ENCODE results near the gene MED26.
A peak's percentile ranks its signal among the peaks of the same experiment; 100 is the strongest.
"Not testable (repeated sequence)": the region's sequence is repeated elsewhere in the genome, so short reads cannot be mapped to it uniquely, and the experiment has no call there.

MED26 gene

GRCh38 chr19:16564842-16565241 is 63.2 kb downstream of the MED26 start:
- Mint-ChIP-seq H3K4me1 (peaks cover 24% of the 10 kb centered on the region), H3K27ac (peak overlapping the region; percentile 41), H3K9me3 (no peaks in the 10 kb centered on the region), H3K4me3 (no peak overlapping the region), H3K36me3 (peaks cover 23% of the 10 kb centered on the region), H3K27me3 (no peaks in the 10 kb centered on the region)

DNA sequence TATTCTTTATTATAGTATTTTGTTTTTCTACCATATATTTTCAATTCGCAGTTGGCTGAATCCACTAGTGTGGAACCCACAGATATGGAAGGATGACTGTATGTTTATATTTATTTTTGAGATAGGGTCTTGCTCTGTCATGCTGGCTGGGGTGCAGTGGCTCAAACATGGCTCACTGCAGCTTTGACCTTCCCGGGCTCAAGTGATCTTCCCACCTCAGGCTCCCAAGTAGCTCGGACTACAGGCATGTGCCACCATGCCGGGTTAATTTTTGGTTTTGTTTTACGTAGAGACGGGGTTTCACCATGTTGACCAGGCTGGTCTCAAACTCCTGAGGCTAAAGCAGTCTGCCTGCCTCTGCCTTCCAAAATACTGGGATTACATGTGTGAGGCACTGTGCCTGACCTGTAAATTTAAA is 65.4 kb downstream of the MED26 start:
- H3K36me3 Mint-ChIP-seq: peaks cover 23% of the 10 kb centered on the region
- H3K27ac Mint-ChIP-seq: no peak overlapping the region
- H3K9me3 Mint-ChIP-seq: no peaks in the 10 kb centered on the region
- H3K4me3 Mint-ChIP-seq: no peak overlapping the region
- no peaks in the 10 kb centered on the region for H3K27me3 Mint-ChIP-seq
- peaks cover 16% of the 10 kb centered on the region for H3K4me1 Mint-ChIP-seq

DNA sequence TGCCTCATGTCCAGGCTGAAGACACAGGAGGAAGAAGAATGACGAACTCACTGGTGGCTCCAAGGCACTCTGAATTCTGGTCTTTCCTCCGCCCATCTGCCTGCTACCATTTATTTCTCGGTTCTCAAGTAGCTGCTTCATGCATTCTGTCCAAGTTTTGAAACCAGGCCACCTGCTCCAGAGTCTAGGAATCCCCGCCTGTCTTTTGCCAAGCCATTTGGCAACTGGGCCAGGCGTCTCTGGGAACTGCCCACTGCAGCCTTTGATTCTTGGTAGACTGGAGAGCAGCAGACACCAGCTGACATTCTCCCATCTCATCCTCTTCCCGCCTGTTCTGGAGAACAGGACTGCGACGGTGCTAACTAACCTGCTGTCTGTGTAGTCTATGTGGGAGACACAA is 66.6 kb downstream of the MED26 start:
- Mint-ChIP-seq H3K27ac (no peak overlapping the region), H3K27me3 (no peaks in the 10 kb centered on the region), H3K4me1 (peaks cover 10% of the 10 kb centered on the region), H3K36me3 (peaks cover 17% of the 10 kb centered on the region), H3K4me3 (no peak overlapping the region), H3K9me3 (no peaks in the 10 kb centered on the region)

- Mint-ChIP-seq H3K9me3 (no peaks in the 10 kb centered on the region), H3K36me3 (peaks cover 15% of the 10 kb centered on the region), H3K4me3 (no peak overlapping the region), H3K4me1 (peaks cover 1% of the 10 kb centered on the region), H3K27me3 (no peaks in the 10 kb centered on the region), H3K27ac (peak overlapping the region; percentile 46)
Observed at GRCh38 chr19:16559780-16560276, 68.2 kb downstream of the MED26 start.

- Mint-ChIP-seq H3K4me3 (no peak overlapping the region), H3K27ac (no peak overlapping the region), H3K4me1 (no peaks in the 10 kb centered on the region), H3K9me3 (no peaks in the 10 kb centered on the region), H3K27me3 (no peaks in the 10 kb centered on the region), H3K36me3 (peaks cover 5% of the 10 kb centered on the region)
Observed at GRCh38 chr19:16554776-16555175, 73.2 kb downstream of the MED26 start.

- not testable (repeated sequence) for H3K36me3 Mint-ChIP-seq, H3K27me3 Mint-ChIP-seq, H3K27ac Mint-ChIP-seq, H3K4me1 Mint-ChIP-seq, H3K4me3 Mint-ChIP-seq, H3K9me3 Mint-ChIP-seq
Observed at GRCh38 chr19:16551902-16552301, 76.1 kb downstream of the MED26 start.

GRCh38 chr19:16548956-16549355 is 79.0 kb downstream of the MED26 start:
- Mint-ChIP-seq H3K27ac (peak overlapping the region; percentile 59), H3K4me3 (no peak overlapping the region)

DNA sequence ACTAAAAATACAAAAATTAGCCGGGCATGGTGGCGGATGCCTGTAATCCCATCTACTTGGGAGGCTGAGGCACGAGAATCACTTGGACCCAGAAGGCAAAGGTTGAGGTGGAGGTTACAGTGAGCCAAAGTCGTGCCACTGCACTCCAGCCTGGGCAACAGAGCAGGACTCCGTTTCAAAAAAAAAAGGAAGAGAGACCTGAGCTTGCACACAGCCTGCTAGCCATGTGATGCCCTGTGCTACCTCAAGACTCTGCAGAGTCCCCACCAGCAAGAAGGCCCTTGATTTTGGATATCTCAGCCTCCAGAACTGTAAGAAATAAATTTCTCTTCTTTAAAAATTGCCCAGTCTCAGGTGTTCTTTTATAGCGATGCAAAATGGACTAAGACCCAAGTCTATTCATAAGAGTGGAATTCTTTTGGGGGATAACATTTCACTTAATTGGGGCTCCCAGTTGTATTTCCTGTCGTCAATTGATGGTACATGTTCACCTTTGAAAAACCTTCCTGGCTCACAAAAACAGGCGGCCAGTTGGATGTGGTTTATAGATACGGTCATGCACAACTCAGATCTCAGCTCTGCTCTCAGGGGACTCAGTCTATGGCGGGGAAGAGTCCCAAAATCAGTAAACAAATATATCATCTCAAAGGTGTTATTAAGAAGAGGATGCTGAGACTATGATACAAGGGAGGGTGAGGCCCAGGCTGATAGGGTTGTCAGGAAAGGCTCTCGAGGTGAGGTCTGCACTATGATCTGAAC is 83.4 kb downstream of the MED26 start:
- H3K36me3 Mint-ChIP-seq: peaks cover 3% of the 10 kb centered on the region
- peaks cover 28% of the 10 kb centered on the region for H3K4me1 Mint-ChIP-seq
- no peaks in the 10 kb centered on the region for H3K27me3 Mint-ChIP-seq
- no peaks in the 10 kb centered on the region for H3K9me3 Mint-ChIP-seq
- H3K27ac Mint-ChIP-seq: no peak overlapping the region
- H3K4me3 Mint-ChIP-seq: peak overlapping the region; percentile 8

More at GRCh38 chr19:16548956-16549355, 79.0 kb downstream of the MED26 start:
- H3K9me3 Mint-ChIP-seq: no peaks in the 10 kb centered on the region
- H3K4me1 Mint-ChIP-seq: peaks cover 8% of the 10 kb centered on the region
- H3K36me3 Mint-ChIP-seq: peaks cover 2% of the 10 kb centered on the region
- no peaks in the 10 kb centered on the region for H3K27me3 Mint-ChIP-seq

DNA sequence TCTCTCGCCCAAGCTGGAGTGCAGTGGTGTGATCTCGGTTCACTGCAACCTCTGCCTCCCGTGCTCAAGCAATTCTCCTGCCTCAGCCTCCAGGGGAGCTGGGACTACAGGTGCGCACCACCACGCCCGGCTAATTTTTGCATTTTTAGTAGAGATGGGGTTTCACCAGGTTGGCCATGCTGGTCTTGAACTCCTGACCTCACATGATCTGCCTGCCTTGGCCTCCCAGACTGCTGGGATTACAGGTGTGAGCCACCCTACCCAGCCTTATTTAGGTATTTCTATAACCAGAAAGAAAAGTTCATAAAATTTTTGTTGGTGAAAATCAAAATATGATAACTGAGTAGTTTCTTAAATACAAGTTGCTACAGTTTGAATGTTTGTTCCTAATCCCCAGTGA is 84.3 kb downstream of the MED26 start:
- peaks cover 34% of the 10 kb centered on the region for H3K4me1 Mint-ChIP-seq
- H3K4me3 Mint-ChIP-seq: peak overlapping the region; percentile 95
- H3K27ac Mint-ChIP-seq, H3K36me3 Mint-ChIP-seq, H3K27me3 Mint-ChIP-seq, H3K9me3 Mint-ChIP-seq: not testable (repeated sequence)

DNA sequence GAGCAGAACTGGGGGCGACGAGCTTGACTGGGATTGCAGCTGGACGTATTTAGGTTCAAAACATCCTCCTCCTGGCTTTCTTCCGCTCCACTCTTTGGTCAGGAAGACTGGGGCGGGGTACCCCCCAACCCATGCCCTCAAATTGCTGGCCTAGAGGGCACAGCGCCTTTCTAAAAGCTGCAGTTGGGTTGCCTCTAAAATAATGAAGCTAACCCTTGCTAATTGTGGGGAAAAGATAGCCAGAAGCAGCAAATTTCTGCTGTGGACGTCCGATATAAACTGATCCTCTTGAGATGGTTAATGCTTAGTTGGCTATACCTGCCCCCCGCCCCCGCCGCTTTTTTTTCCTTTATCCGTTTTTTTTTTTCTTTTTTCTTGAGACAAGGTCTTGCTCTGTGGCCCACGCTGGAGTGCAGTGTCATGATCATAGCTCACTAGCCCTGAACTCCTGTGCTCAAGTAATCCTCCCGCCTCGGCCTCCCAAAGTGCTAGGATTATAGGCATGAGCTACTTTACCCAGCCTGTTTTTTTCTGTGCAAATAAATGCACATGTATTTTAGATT is 85.0 kb downstream of the MED26 start:
- H3K36me3 Mint-ChIP-seq: peaks cover 9% of the 10 kb centered on the region
- H3K4me1 Mint-ChIP-seq: peaks cover 41% of the 10 kb centered on the region
- H3K27ac Mint-ChIP-seq: peak overlapping the region; percentile 93
- peak overlapping the region; percentile 95 for H3K4me3 Mint-ChIP-seq
- no peaks in the 10 kb centered on the region for H3K27me3 Mint-ChIP-seq
- H3K9me3 Mint-ChIP-seq: no peaks in the 10 kb centered on the region

- H3K27me3 Mint-ChIP-seq: no peaks in the 10 kb centered on the region
- peaks cover 11% of the 10 kb centered on the region for H3K36me3 Mint-ChIP-seq
- H3K9me3 Mint-ChIP-seq: no peaks in the 10 kb centered on the region
- H3K27ac Mint-ChIP-seq: peak within 1 kb of the TSS; percentile 93
- H3K4me1 Mint-ChIP-seq: peaks cover 48% of the 10 kb centered on the region
- H3K4me3 Mint-ChIP-seq: peak within 1 kb of the TSS; percentile 95
Observed at GRCh38 chr19:16542045-16542909, 85.7 kb downstream of the MED26 start, which contains the start of gene CHERP. CHERP (minus strand) TSS chr19:16542437; CDS start chr19:16542378, 59 bp downstream.

DNA sequence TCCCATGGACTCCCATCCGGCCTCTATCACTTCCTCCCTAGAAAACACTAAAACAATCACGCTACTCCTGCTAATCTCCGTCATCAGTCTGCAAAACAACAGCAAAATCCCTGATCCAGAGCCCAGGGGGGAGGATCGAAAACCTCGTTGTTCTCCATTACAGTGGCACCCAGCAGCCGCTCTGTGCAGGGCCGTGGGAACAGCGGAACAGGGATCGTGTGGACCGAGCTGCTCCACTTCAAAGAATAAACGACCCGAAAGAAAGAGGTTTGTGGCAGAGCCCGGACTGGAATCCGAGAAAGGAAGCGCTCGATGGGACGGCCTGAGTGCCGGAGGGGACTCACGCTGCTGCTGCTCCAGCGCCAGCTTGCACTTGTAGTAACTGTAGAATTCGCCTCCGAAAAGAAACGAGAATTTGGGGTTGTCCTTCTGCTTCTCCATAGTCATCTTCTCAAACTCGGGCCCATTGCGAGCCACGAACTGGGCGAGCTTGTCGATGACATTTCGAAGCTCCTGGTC is 86.4 kb downstream of the MED26 start:
- Mint-ChIP-seq H3K27ac (peak overlapping the region; percentile 81), H3K4me3 (peak overlapping the region; percentile 95), H3K4me1 (peaks cover 50% of the 10 kb centered on the region), H3K9me3 (no peaks in the 10 kb centered on the region), H3K27me3 (no peaks in the 10 kb centered on the region), H3K36me3 (peaks cover 12% of the 10 kb centered on the region)

DNA sequence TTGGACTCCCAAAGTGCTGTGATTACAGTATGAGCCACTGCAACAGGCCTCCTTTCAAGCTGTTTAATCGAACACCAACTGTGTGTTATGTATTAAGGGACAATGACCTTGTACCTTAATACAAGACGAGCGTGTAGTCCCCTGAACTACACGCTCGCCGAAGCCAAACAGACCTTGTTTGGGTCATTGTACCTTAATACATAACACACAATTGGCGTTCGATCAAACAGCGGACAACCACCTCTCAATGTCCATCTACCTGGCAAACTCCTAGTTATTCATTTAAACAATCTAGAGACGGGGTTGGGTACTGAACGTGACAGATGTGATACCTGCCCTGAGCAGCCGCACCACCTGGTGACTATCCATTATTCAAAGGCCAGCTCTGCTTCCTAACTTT is 87.1 kb downstream of the MED26 start:
- Mint-ChIP-seq H3K27ac (peak overlapping the region; percentile 81), H3K9me3 (no peaks in the 10 kb centered on the region), H3K36me3 (peaks cover 12% of the 10 kb centered on the region), H3K27me3 (no peaks in the 10 kb centered on the region), H3K4me3 (peak overlapping the region; percentile 95), H3K4me1 (peaks cover 50% of the 10 kb centered on the region)

DNA sequence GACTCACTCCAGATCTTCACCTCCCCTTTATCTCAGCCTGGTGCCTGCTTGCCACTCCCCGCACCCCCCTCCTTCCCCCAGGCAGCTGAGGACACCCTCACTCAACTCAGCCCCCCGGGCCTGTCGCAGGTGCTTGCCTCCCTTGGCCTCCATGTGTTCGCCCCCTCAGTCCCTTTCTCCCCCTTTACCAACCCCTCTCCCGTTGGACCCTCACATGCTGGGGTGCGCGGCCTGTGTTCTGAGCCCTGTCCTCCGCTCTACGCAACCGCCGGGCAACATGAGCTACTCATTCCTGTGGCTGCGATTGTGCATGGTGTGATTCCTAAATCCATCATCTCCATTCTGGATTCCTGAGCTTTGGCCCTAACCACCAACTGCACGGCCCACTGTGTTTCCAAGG is 90.9 kb downstream of the MED26 start:
- Mint-ChIP-seq H3K4me1 (peaks cover 33% of the 10 kb centered on the region), H3K4me3 (no peak overlapping the region), H3K27ac (no peak overlapping the region), H3K9me3 (no peaks in the 10 kb centered on the region), H3K36me3 (peaks cover 12% of the 10 kb centered on the region), H3K27me3 (no peaks in the 10 kb centered on the region)

- Mint-ChIP-seq H3K4me1 (peaks cover 28% of the 10 kb centered on the region), H3K9me3 (no peaks in the 10 kb centered on the region), H3K27me3 (no peaks in the 10 kb centered on the region), H3K27ac (no peak overlapping the region), H3K4me3 (no peak overlapping the region), H3K36me3 (peaks cover 9% of the 10 kb centered on the region)
Observed at GRCh38 chr19:16536130-16536529, 91.9 kb downstream of the MED26 start.
